HepG2 (cell line): ENCODE measurements around the gene ZNF581. TPM values are rescaled to one million over a fixed set of nuclear protein-coding genes. Genes with fewer than 3 reads are reported as not detected.

Source experiments
- ATF1 ChIP-seq: IDR thresholded peaks from 2 replicates; pipeline ENCODE4 v1.6.1; 2016; ENCODE audit warnings: mild to moderate bottlenecking, control low read depth
- NR2F1 ChIP-seq, 2 experiments: fragments of 450-650 bp in 1 of 2; formaldehyde crosslinking in 1 of 2; IDR thresholded peaks; 2 replicates each; pipeline versions ENCODE4 v1.5.0 to v1.6.1; 2016 to 2020; ENCODE audit warnings: mild to moderate bottlenecking in 1 of 2, missing compliant biosample characterization in 1 of 2, missing genetic modification reagents in 1 of 2, moderate library complexity in 1 of 2
- SP5 ChIP-seq: IDR thresholded peaks from 2 replicates; pipeline ENCODE4 v1.6.1; 2016; ENCODE audit warnings: low read depth, borderline replicate concordance
- ZBTB14 ChIP-seq: sonication (generic); formaldehyde crosslinking; IDR thresholded peaks from 2 replicates; pipeline ENCODE4 v1.4.0; 2020; ENCODE audit warnings: missing genetic modification reagents
- ZFP90 ChIP-seq: sonication (generic); formaldehyde crosslinking; IDR thresholded peaks from 2 replicates; pipeline ENCODE4 v1.8.0; 2022; ENCODE audit warnings: missing genetic modification reagents, mild to moderate bottlenecking, inconsistent platforms, borderline replicate concordance
- ZNF180 ChIP-seq: sonication (generic); formaldehyde crosslinking; IDR thresholded peaks from 2 replicates; pipeline ENCODE4 v1.4.0; 2020; ENCODE audit warnings: low read depth, missing genetic modification reagents, borderline replicate concordance
- ZNF207 ChIP-seq: fragments of 450-650 bp; IDR thresholded peaks from 2 replicates; pipeline ENCODE4 v1.6.1; 2016; ENCODE audit warnings: antibody characterized with exemption, borderline replicate concordance
- ZNF318 ChIP-seq: sonication (generic); formaldehyde crosslinking; IDR thresholded peaks from 2 replicates; pipeline ENCODE4 v1.4.0; 2020; ENCODE audit warnings: mild to moderate bottlenecking, missing genetic modification reagents
- ZNF501 ChIP-seq: sonication (generic); formaldehyde crosslinking; IDR thresholded peaks from 2 replicates; pipeline ENCODE4 v1.5.1; 2020; ENCODE audit warnings: mild to moderate bottlenecking, moderate library complexity, missing genetic modification reagents
- ZNF660 ChIP-seq: sonication (generic); formaldehyde crosslinking; IDR thresholded peaks from 2 replicates; pipeline ENCODE4 v1.5.1; 2020; ENCODE audit warnings: mild to moderate bottlenecking, low read depth, missing genetic modification reagents, borderline replicate concordance
- ZNF710 ChIP-seq: sonication (generic); formaldehyde crosslinking; IDR thresholded peaks from 2 replicates; pipeline ENCODE4 v1.5.0; 2020; ENCODE audit warnings: mild to moderate bottlenecking, missing genetic modification reagents, borderline replicate concordance
- ZNF883 ChIP-seq: sonication (generic); formaldehyde crosslinking; IDR thresholded peaks from 2 replicates; pipeline ENCODE4 v1.5.1; 2020; ENCODE audit warnings: mild to moderate bottlenecking, missing genetic modification reagents; ENCODE audit errors: not compliant biosample characterization
- polyA plus RNA-seq, 8 experiments: library from polyadenylated mRNA; depleted of rRNA in 3 of 8; stranded (reverse) in 7 of 8; unstranded in 1 of 8; fragments of >200 nt; fragmentation: Illumina TruSeq in 4 of 8; extraction: Trizol in 4 of 8; gene quantifications; 2 replicates each; pipeline versions ENCODE4 v1.2.1 to v1.2.3, GENCODE V29; 2011 to 2016; ENCODE audit warnings: low read depth in 4 of 8, missing spikeins in 1 of 8, mixed read lengths in 1 of 8; ENCODE audit not compliant: insufficient read depth in 1 of 8
- total RNA-seq, 5 experiments: library from RNA; depleted of rRNA; stranded (reverse); fragments of >200 nt; fragmentation: Illumina TruSeq; extraction: Trizol; gene quantifications; 2 replicates each; pipeline ENCODE4 v1.2.3, GENCODE V29; 2016; ENCODE audit warnings: low read depth in 1 of 5

ZNF581 gene
- total and polyA plus RNA-seq, 2 of the 13 experiments (the other 11 are each of a cell fraction or from before 2014, with no cell fraction given): 19.6 to 49.5 TPM

GRCh38 chr19:55605207-55605636 is 38.2 kb upstream of the ZNF581 start (continued):
- no peak for TF ChIP-seq ZNF318
- TF ChIP-seq ZNF883 (CRISPR knock-in tag): no peak
- no peak for TF ChIP-seq ATF1 (CRISPR knock-in tag)
- no peak for TF ChIP-seq ZFP90 (CRISPR knock-in tag)
- no peak for TF ChIP-seq ZNF207
- TF ChIP-seq ZNF660 (CRISPR knock-in tag): no peak
- TF ChIP-seq SP5: no peak
- TF ChIP-seq ZNF501 (CRISPR knock-in tag): no peak
- no peak for TF ChIP-seq ZNF180 (CRISPR knock-in tag)
- TF ChIP-seq ZBTB14 (CRISPR knock-in tag): peak; percentile 42
- TF ChIP-seq NR2F1 (CRISPR knock-in tag; IDR thresholded peaks at IDR 0.05): no peak
- no peak for TF ChIP-seq ZNF710
